Ramos (cell line): ENCODE measurements around the gene PTPRT.
"Not testable (repeated sequence)": the region's sequence is repeated elsewhere in the genome, so short reads cannot be mapped to it uniquely, and the experiment has no call there.

Experiments
- in situ Hi-C: fragments of 300-500 bp; cut with MboI; formaldehyde crosslinking; loops from one replicate; pipeline ENCODE4 v1.14.3; 2022; ENCODE audit warnings: low sequenced_read_pairs; ENCODE audit not compliant: unreplicated experiment

The PTPRT gene

GRCh38 chr20:42945234-42945994 lies 244.3 kb downstream of the PTPRT start:
- in situ Hi-C loops, result no loop called here

GRCh38 chr20:42941629-42942028 lies 248.1 kb downstream of the PTPRT start:
- in situ Hi-C loops, result no loop called here

- in situ Hi-C loops, result no loop called here
Observed at GRCh38 chr20:42938441-42939205, 251.1 kb downstream of the PTPRT start.

DNA sequence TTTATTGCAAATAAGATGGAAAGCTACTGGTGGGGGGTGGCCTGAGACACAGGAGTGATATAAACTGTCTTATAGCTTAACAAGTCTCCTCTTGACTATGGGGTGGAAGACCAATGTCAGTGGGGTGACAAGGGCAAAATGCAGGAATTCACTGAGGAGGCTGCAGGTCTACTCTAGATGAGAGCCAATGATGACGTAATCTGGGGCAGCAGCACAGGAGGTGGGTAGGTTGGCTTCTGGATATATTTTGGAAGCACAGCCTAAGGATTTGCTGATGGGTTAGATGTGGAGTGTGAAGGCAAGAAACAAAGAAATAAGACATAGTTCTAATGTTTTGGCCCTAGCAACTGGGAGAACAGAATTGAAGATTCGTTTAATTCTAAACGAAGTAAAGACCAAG lies 253.2 kb downstream of the PTPRT start:
- in situ Hi-C loops, result no loop called here

GRCh38 chr20:42924215-42924614 lies 265.5 kb downstream of the PTPRT start:
- in situ Hi-C loops, result no loop called here

DNA sequence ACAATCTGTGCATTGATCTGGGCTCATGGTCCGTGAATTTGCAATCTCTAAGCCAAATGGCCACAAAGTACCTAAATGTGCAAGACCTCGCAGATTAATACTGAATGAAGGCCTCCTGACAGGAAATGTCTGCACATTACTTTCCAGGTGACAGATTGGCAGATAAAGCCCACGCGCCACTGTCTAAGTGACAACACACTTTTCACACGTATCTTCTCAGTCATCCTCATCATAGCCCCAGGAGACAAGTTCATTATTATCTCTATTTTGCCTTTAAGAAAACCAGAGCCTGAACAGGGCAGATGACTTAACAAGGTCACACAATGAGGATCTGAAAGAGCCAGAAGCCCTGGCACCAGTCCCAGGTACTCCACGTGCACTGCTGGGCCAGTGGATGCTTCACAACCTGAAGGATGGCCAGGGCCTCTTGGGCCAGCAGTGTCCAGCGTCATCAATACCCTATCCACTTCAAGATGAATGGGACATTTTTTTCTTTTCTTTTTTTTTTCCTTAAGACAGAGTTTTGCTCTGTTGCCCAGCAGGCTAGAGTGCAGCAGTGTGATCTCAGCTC lies 266.3 kb downstream of the PTPRT start:
- in situ Hi-C loops, result no loop called here

DNA sequence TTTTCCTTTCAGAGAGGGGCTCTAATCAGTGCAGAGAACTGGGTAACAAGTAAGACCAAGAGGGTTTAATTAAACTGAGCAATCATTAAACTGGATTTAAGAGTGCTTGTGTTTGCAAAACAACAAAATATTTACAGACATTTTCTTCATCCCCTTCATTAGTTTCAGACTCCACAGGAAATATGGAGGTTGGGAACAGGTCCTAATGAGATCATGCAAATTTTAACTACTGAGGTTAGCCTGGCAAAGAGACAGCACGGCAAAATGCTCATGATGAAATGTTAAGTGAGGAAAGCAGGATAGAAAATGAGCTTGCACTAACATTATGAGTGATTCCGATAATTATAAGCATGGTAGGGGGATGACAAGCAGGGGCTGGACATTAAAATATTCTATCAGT lies 268.9 kb downstream of the PTPRT start:
- in situ Hi-C loops, result no loop called here

DNA sequence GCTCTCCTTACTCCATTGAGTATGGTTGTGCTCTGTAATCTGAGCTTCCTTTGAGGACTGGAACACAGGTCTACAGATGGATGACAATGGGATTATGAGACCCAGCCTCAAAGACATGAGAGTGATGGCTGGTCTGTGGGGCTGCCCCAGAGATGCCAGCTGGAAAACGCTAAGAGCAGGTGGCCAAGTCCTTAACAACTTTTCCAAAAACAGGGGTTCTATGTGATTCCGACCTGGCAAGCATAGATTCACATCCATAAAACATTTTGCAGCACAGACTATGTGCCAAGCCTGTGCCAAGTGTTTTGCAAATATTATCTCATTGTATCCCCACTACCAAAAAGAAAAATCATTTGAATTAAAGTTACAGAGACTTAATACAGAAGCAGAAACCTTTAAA lies 270.4 kb downstream of the PTPRT start:
- in situ Hi-C loops, result no loop called here

DNA sequence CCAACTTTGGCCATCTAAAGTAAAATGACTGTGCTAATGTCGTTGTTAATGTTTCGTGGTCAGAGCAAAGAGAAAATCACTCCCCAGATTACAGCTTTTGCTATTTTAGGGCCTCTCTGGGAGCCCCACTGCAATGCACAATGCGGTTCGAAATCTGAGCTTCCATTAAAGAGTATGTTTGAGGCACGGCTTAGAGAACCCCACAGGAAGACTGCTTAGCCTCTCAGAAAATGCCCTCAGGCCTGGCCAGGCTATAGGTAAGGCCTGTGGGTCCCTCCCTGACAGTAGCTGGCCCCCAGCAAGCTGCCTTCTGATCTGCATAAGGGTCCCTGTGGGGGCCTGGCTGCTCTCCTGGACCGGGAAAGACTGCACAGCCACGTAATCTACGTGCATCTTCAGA lies 274.6 kb downstream of the PTPRT start:
- in situ Hi-C loops, result no loop called here

DNA sequence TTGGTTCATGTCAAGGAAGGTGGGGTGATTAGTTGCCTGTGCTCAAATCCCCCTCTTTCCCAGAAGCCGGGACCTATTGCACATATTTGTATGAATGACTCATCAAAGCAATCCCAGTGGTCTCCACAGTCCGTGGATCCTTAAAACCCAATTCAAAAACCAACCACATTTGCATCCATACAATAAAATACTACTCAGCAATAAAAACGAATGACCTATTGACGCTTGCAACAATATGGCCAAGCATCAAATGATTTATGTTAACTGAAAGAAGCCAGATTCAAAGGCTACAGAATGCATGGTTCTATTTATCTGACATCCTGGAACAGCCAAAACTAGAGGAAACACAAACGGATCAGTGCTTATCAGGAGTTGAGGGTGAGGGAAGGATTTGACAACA lies 275.4 kb downstream of the PTPRT start:
- in situ Hi-C loops, result no loop called here

- in situ Hi-C loops, result not testable (repeated sequence)
Observed at GRCh38 chr20:42910808-42911207, 278.9 kb downstream of the PTPRT start.

DNA sequence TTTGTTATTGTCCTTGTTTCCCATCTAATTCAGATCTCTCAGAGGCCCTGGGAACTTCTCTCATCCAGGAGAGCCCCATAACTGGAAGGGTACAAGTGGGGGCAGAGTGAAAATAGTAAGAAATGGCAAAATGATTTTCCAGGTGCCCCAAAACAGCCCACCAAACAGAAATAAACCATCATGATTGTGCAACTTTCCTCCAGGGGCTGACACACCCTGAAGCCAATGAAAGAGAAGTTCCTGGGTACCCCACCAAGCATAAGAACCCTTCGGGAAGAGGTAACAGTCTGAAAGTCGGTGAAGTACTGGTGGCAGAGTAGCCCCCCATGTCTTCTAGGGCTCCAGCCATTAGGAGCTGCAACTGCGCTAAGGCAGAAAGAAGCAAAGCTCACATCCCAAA lies 282.0 kb downstream of the PTPRT start:
- in situ Hi-C loops, result no loop called here

- in situ Hi-C loops, result no loop called here
Observed at GRCh38 chr20:42906120-42906519, 283.6 kb downstream of the PTPRT start.

DNA sequence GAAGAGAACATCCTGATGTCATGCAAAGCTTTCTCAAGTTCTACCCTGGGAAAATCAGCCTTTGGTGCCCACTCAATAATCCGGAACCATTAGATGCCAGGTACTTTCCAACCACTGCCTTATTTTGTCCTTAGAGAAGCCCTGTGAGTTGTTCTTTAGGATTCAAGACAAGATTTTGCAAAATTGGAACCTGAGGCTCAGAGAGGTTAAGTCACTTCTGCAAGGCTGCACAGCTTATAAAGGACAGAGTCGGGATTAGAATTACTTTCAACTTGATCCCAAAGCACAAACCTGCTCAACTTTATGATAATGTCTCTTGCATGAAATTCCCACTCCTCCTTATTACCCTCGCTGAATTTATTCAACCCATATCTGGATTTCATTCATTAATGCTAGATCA lies 287.2 kb downstream of the PTPRT start:
- in situ Hi-C loops, result no loop called here

- in situ Hi-C loops, result no loop called here
Observed at GRCh38 chr20:42901689-42902440, 287.8 kb downstream of the PTPRT start.

GRCh38 chr20:42900764-42901163 lies 288.9 kb downstream of the PTPRT start:
- in situ Hi-C loops, result not testable (repeated sequence)

- in situ Hi-C loops, result no loop called here
Observed at GRCh38 chr20:42895020-42895419, 294.7 kb downstream of the PTPRT start.

- in situ Hi-C loops, result no loop called here
Observed at GRCh38 chr20:42894483-42894882, 295.2 kb downstream of the PTPRT start.

DNA sequence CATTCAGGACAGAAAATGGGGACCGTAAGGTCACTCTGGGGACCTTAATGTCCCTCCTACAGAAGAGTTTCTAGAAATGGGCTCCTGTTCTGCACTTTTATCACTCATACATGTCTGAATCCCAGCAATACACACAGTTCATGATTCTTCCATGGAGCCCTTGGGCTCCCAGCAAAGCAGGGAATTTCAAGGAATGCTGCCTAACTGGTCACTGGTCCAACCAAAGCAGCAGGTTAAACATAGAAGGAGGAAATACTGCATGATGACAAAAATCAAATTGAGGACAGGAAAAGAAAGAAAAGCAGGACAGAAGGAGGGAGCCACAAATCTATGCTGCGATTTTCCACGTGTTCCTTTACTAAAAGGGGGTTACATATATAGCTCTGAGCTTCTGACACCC lies 300.2 kb downstream of the PTPRT start:
- in situ Hi-C loops, result no loop called here

GRCh38 chr20:42887281-42887680 lies 302.4 kb downstream of the PTPRT start:
- in situ Hi-C loops, result no loop called here

- in situ Hi-C loops, result no loop called here
Observed at GRCh38 chr20:42886801-42887200, 302.9 kb downstream of the PTPRT start.
